Fibroblast of mammary gland (primary cell): ENCODE results near the gene FAM20A.
A peak's percentile ranks its signal among the peaks of the same experiment; 100 is the strongest.

Source experiments
- DNase-seq: peaks from one replicate; pipeline ENCODE4 v3.0.0-alpha.2; 2010; ENCODE audit warnings: low read depth
- H3K4me3 ChIP-seq: 2 replicates; pipeline ENCODE4 v1.5.1; 2011; ENCODE audit warnings: low read depth, mild to moderate bottlenecking, low read length, moderate library complexity; ENCODE audit not compliant: control insufficient read depth
- TF ChIP-seq, protein P1 (sequence below): conservative IDR thresholded peaks from 2 replicates; pipeline ENCODE4 v1.5.1; 2011; ENCODE audit warnings: low read depth, low read length, inconsistent platforms; ENCODE audit not compliant: control insufficient read depth, insufficient read depth

Gene FAM20A

DNA sequence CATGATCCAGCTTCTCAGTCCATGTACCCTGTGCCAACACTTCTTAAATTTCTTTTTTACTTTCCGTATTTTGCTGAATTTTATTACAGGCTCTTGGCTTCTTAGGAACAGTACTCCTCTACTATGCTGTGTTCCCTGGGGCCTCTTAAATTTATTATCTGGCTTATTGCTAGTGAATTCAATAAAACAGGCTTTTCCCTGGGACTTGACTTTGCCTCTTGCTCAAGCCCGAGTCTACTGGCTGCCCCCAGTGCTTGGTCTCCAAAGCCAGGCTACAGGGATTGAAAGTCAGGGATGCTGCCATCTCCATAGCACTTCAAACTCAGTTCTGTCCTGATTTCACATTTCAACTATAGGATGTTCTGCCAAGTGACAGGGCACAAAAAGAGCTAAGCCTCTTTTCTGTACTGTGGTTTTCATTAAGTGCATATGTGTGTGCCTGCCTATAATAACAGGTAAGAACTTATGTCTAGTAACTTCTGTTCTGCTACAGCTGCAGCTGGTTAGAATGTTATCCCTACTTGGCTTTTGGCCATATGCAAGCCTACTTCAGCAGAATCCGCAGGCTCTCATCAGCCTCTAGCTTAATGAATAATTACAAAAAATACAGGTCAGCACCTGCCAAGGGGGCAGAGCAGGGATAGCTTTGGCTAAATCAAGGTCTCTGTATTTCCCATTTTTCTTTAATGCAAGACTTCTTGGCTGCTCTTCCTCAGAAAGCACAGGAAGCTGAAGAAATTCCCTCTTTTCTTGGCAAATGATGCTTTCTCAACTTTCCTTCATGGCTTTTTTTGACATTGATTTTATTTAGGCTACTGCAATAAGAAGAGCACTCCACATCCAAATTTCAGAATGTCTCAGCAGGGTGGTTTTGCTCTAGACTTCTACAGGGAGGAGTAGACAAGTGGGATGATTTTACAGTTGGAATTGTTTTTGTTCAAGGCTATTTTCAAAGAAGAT, 8.2 kb downstream of the FAM20A start:
- H3K4me3 ChIP-seq: no peak overlapping the region
- DNase-seq: peak; percentile 66
- TF ChIP-seq, protein P1, sequence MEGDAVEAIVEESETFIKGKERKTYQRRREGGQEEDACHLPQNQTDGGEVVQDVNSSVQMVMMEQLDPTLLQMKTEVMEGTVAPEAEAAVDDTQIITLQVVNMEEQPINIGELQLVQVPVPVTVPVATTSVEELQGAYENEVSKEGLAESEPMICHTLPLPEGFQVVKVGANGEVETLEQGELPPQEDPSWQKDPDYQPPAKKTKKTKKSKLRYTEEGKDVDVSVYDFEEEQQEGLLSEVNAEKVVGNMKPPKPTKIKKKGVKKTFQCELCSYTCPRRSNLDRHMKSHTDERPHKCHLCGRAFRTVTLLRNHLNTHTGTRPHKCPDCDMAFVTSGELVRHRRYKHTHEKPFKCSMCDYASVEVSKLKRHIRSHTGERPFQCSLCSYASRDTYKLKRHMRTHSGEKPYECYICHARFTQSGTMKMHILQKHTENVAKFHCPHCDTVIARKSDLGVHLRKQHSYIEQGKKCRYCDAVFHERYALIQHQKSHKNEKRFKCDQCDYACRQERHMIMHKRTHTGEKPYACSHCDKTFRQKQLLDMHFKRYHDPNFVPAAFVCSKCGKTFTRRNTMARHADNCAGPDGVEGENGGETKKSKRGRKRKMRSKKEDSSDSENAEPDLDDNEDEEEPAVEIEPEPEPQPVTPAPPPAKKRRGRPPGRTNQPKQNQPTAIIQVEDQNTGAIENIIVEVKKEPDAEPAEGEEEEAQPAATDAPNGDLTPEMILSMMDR: no peak

DNA sequence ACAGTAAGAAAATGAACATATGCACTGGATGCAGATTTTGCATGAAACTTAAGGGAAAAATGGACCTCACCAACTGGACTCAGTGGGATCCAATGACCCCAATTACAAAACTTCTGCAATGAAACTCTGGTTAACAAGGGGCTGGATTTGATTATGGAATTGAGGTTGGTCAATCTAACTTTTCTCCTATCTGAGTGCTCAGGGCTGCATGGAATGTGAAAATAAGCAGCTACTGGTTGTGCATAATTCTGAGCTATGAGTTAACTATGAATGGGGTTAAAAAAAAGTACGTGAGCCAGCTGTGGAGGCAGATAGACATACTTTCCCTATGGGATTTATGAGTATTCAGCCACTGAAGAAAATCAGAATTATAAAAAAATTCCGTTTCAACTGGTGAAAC, 9.2 kb downstream of the FAM20A start:
- DNase-seq: peak; percentile 68
- TF ChIP-seq, protein P1: no peak
- no peak overlapping the region for H3K4me3 ChIP-seq

DNA sequence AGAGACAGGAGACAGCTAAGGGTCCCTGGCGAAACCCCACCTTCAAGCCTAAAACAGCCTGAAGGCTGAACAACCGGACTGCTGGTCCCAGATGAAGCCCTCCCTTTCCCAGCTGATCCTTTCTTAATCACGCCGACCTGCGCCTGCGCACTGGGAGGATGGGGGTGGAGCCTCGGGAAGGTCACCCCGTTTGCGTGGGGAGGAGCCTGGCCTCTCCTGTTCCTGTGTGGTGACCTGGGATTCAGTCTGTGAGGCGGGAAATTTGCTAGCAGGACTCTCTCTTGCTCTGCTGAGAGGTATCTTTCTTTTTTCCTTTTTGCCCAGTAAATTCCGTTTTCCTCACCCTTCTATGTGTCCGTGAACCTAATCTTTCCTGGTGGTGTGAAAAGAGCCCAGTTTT, 9.6 kb downstream of the FAM20A start:
- TF ChIP-seq, protein P1: no peak
- no peak for DNase-seq
- H3K4me3 ChIP-seq: no peak overlapping the region

DNA sequence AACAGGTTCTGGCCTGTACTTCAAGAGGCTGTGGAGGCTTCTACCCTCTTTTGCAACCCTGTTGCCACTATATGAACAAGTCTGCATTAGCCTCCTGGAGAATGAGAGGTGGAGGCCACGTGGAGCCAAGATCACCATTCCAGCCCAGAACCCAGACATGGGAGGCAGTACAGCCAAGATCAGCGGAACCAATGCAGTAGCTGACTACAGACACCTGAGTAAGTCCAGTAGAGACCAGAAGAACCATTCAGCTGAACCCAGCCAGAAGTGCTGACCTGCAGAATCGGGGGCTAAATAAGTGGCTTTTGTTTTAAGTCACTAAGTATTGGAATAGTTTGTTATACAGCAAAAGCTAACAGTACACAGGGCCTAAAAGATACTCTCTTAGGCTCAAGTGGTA, 12.1 kb downstream of the FAM20A start:
- H3K4me3 ChIP-seq: no peak overlapping the region
- DNase-seq: no peak
- TF ChIP-seq, protein P1: no peak

DNA sequence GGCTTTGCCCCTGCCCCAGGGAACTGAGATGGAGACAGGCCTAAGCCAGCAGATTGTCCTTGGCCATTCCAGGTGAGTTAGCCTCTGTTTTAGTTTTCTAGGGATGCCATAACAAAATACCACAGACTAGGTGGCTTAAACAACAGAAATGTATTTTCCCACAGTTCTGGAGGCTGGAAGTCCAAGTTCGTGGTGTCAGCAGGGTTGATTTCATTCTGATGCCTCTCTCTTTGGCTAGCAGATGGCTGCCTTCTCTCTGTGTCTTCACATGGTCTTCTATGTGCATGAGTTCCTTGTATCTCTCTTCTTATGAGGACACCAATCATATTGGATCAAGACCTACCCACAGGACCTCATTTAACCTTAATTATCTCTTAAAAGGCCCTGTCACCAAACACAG, 12.8 kb downstream of the FAM20A start:
- no peak overlapping the region for H3K4me3 ChIP-seq
- TF ChIP-seq, protein P1: no peak
- DNase-seq: no peak

DNA sequence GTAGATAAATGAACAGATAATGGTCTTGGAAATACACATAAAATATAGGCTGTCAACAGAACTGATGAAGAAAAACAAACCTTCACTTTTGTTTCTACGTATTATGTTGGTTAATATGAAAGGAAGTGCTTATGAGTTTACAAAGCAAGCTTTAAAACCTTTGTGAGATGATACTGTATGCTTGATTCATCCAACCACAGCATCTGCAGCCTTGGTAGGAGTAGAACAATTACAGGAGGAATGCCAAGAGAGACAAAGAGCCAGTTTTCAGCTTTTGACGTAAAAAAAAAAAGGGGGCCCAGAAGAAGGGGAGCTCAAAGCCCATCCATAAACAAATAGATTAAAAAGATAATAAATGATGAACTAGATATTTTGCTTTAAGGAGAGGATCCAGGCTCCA, 13.3 kb downstream of the FAM20A start:
- TF ChIP-seq, protein P1: no peak
- DNase-seq: peak; percentile 72
- H3K4me3 ChIP-seq: no peak overlapping the region
